ENCODE data around the gene ATL1. TPM values are rescaled to one million over a fixed set of nuclear protein-coding genes. Genes with fewer than 3 reads are reported as not detected.
"Not testable (repeated sequence)": the region's sequence is repeated elsewhere in the genome, so short reads cannot be mapped to it uniquely, and the experiment has no call there.

The ATL1 gene
- total RNA-seq, 2 experiments from 2014 or later: 1.4 to 1.5 TPM

DNA sequence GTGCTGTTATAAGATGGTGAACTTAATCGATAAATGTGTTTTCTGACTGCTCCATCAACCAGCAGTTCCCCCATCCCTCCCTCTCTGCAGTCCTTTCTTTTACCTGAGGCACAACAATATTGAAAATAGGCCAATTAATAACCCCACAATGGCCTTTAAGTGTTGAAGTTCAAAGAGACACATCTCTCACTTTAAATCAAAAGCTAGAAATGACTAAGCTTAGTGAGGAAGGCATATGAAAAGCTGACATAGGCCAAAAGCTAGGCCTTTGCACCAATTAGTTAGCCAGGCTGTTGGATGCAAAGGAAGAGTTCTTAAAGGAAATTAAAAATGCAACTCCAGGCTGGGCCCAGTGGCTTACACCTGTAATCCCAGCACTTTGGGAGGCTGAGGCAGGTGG, 64.5 kb downstream of the ATL1 start:
- H3K4me3 Mint-ChIP-seq: no peak overlapping the region
- no peak for ATAC-seq
- H3K27me3 Mint-ChIP-seq (ENCODE audit: low read depth): no peaks in the 10 kb centered on the region

DNA sequence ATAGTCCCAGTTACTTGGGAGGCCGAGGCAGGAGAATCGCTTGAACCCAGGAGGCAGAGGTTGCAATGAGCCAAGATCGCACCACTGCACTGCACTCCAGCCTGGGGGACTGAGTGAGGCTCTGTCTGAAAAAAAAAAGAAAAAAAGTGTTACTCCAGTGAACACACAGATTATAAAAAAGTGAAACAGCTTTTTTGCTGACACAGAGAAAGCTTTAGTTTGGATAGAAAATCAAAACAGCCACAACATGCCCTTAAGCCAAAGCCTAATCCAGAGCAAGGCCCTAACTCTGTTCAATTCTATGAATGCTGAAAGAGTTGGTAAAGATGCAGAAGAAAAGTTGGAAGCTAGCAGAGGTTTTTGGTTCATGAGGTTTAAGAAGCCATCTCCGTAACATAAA, 65.0 kb downstream of the ATL1 start:
- POLR2A ChIA-PET; H3K4me1 Mint-ChIP-seq (ENCODE audit: low read depth): not testable (repeated sequence)
- CTCF ChIA-PET: interaction anchor here (0.9 to 1.9 kb wide), 2 partner anchors 89 to 152 kb away, joined by 3 to 6 read pairs; no protein-coding TSS in a partner anchor

More for the DNA sequence above, 64.5 kb downstream of the ATL1 start:
- Mint-ChIP-seq H3K4me1 (ENCODE audit: low read depth) (no peaks in the 10 kb centered on the region), H3K36me3 (ENCODE audit: low read depth) (no peaks in the 10 kb centered on the region), H3K27ac (no peak overlapping the region), H3K9me3 (ENCODE audit: insufficient read depth) (no peaks in the 10 kb centered on the region)
- ChIA-PET POLR2A (no interaction called here), CTCF (interaction anchor here (0.9 to 1.9 kb wide), 2 partner anchors 89 to 153 kb away, joined by 3 to 6 read pairs; no protein-coding TSS in a partner anchor)
- DNase-seq: no peak

DNA sequence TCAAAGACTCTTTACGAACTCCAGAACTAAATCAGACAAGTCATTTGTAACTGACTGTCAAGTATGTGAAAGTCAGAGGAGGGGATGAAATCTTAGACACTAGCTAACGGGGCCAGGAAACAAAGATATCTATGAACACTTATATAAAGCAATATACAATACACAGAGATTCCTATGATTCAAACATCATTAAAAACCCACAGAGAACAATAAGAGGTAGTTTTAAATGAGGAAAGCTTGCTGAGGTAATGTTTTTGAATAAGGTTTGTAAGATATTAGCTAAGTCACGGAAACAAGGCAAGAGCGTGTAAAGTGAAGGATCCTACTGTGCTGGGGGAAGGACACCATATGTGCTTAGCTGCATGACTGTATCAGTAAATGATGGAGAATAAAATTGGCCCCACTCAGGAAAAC, 71.5 kb downstream of the ATL1 start:
- DNase-seq (no peak), ATAC-seq (no peak)
- CTCF ChIA-PET: interaction anchor here (0.9 to 1.8 kb wide), 3 partner anchors 12 to 142 kb away, joined by 3 to 4 read pairs (median 3); no protein-coding TSS in a partner anchor
- no peaks in the 10 kb centered on the region for H3K27me3 Mint-ChIP-seq (ENCODE audit: low read depth)
- POLR2A ChIA-PET: no interaction called here
- H3K4me1 Mint-ChIP-seq (ENCODE audit: low read depth): no peaks in the 10 kb centered on the region
- H3K9me3 Mint-ChIP-seq (ENCODE audit: insufficient read depth): no peaks in the 10 kb centered on the region
- no peaks in the 10 kb centered on the region for H3K36me3 Mint-ChIP-seq (ENCODE audit: low read depth)
- no peak overlapping the region for H3K27ac Mint-ChIP-seq
- H3K4me3 Mint-ChIP-seq: no peak overlapping the region

More for the DNA sequence above, 65.0 kb downstream of the ATL1 start:
- not testable (repeated sequence) for DNase-seq; H3K27ac Mint-ChIP-seq; H3K36me3 Mint-ChIP-seq (ENCODE audit: low read depth); H3K4me3 Mint-ChIP-seq; H3K27me3 Mint-ChIP-seq (ENCODE audit: low read depth); H3K9me3 Mint-ChIP-seq (ENCODE audit: insufficient read depth); ATAC-seq

DNA sequence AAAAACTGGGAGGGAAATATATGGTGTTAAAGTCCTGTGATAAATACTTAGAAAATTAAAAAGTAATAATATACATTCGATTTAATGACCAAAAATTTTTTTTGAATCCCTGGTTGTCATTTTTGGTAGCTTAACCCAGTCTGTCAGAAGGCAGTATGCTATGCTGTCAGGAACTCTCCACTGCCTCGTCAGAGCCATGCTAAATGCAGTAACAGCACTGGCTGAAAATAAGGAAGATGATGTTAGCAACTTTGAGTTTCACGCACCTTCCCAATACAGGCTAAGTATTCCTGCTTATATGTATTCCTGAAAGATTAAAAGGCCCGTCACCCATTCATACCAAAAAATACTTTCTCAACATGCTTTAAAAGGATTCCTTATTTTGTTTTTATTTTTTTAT, 74.0 kb downstream of the ATL1 start:
- Mint-ChIP-seq H3K36me3 (ENCODE audit: low read depth) (no peaks in the 10 kb centered on the region), H3K9me3 (ENCODE audit: insufficient read depth) (no peaks in the 10 kb centered on the region), H3K4me1 (ENCODE audit: low read depth) (no peaks in the 10 kb centered on the region), H3K27ac (no peak overlapping the region), H3K4me3 (no peak overlapping the region), H3K27me3 (ENCODE audit: low read depth) (no peaks in the 10 kb centered on the region)
- ChIA-PET CTCF (interaction anchor here (1.4 kb wide), 1 partner anchor 14 kb away, joined by 4 read pairs; no protein-coding TSS in a partner anchor), POLR2A (no interaction called here)
- no peak for DNase-seq
- no peak for ATAC-seq

DNA sequence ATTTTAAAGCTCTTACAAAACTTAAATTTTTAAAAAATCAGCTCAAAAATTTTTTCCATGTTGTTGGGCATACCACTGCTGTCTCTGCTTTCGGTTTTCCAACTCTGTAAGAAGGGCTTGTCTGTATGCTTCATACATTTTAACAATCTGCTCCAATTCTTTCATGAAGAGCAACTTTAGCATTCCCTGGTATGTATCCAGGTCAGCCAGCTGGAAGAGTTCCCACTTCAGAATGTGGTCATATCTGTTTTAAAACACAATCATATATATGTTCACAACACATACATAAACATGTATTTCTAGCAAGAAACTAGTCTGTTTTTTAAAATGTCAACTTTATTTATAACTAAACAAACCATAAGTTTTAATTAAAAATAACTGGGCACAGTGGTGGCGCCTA, 75.2 kb downstream of the ATL1 start:
- H3K9me3 Mint-ChIP-seq (ENCODE audit: insufficient read depth): no peaks in the 10 kb centered on the region
- H3K4me3 Mint-ChIP-seq: no peak overlapping the region
- H3K4me1 Mint-ChIP-seq (ENCODE audit: low read depth): no peaks in the 10 kb centered on the region
- H3K27me3 Mint-ChIP-seq (ENCODE audit: low read depth): no peaks in the 10 kb centered on the region
- H3K36me3 Mint-ChIP-seq (ENCODE audit: low read depth): no peaks in the 10 kb centered on the region
- DNase-seq (no peak), ATAC-seq (no peak)
- no peak overlapping the region for H3K27ac Mint-ChIP-seq
- ChIA-PET CTCF (no interaction called here), POLR2A (no interaction called here)

DNA sequence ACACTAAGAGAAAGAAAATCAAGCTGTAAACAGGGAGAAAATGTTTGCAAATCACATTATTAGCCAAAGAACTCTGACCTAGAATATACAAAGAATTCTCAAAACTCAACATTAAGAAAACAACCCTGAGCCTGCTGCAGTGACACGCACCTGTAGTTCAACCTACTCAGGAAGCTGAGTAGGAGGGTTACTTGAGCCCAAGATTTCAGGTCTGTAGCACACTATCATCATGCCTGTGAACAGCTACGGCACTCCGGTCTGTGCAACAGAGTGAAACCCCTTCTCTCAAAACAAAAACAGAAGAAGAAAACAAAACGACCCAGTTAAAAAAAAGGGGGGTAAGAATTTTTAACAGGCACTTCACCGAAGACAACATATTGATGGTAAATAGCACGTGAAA, 87.3 kb downstream of the ATL1 start:
- ChIA-PET POLR2A (no interaction called here), CTCF (no interaction called here)
- H3K4me1 Mint-ChIP-seq (ENCODE audit: low read depth): no peaks in the 10 kb centered on the region
- no peak overlapping the region for H3K27ac Mint-ChIP-seq
- H3K9me3 Mint-ChIP-seq (ENCODE audit: insufficient read depth): no peaks in the 10 kb centered on the region
- H3K27me3 Mint-ChIP-seq (ENCODE audit: low read depth): no peaks in the 10 kb centered on the region
- DNase-seq (no peak), ATAC-seq (no peak)
- no peak overlapping the region for H3K4me3 Mint-ChIP-seq
- H3K36me3 Mint-ChIP-seq (ENCODE audit: low read depth): no peaks in the 10 kb centered on the region

DNA sequence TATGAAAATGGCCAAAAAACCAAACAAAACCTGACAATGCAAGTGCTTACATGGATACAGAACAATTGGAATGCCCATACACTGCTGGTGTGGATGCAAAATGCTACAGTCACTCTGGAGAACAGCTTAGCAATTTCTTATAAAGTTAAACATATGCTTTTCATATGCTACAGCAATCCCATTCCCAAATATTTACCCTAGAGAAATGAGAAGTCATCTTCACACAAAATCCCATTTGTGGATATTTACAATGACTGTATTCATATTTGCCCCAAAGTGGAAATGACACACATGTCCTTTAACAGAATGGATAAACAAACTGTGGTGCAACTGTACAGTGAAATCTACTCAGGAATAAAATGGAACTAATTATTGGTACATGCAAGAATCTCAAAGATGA, 87.8 kb downstream of the ATL1 start:
- Mint-ChIP-seq H3K27ac (no peak overlapping the region), H3K4me1 (ENCODE audit: low read depth) (no peaks in the 10 kb centered on the region), H3K9me3 (ENCODE audit: insufficient read depth) (no peaks in the 10 kb centered on the region), H3K4me3 (no peak overlapping the region), H3K27me3 (ENCODE audit: low read depth) (no peaks in the 10 kb centered on the region), H3K36me3 (ENCODE audit: low read depth) (no peaks in the 10 kb centered on the region)
- ATAC-seq (no peak), DNase-seq (no peak)
- ChIA-PET CTCF (no interaction called here), POLR2A (no interaction called here)

DNA sequence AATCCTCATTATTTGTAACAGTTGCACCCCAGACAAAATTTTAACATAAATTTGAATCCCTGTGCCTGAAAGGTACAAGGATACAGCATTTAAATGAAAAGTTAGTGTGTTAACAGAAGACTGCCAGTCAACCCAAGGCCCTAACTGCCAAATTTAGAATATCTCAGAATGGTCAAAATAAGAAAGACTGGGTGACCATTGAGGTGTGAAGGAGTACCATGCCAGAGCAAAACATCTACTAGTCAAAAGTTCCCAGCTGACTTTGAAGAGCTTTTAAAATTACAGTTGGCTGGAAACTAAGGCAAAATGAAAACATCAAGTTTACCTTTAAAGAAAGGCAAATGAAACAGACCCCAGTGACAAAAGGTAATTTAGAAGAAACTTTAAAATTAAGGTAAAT, 89.7 kb downstream of the ATL1 start:
- H3K27ac Mint-ChIP-seq: no peak overlapping the region
- no peaks in the 10 kb centered on the region for H3K9me3 Mint-ChIP-seq (ENCODE audit: insufficient read depth)
- no peaks in the 10 kb centered on the region for H3K36me3 Mint-ChIP-seq (ENCODE audit: low read depth)
- no peaks in the 10 kb centered on the region for H3K4me1 Mint-ChIP-seq (ENCODE audit: low read depth)
- ChIA-PET POLR2A (no interaction called here), CTCF (no interaction called here)
- no peaks in the 10 kb centered on the region for H3K27me3 Mint-ChIP-seq (ENCODE audit: low read depth)
- no peak overlapping the region for H3K4me3 Mint-ChIP-seq
- DNase-seq: no peak
- ATAC-seq: no peak

DNA sequence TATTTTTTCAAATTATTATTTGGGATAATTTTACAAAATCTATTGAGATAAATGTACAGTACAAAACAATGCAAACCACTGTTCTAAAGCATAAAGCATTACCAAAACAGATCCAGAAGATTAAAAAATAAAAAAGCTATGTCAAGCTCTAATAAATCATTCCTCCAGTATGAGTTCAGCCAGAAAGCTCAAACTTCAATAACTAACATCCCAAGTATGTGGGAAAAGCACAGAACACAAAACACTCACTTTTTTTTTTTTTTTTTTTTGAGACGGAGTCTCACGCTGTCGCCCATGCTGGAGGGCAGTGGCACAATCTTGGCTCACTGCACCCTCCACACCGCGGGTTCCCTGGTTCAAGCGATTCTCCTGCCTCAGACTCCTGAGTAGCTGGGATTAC, 96.8 kb downstream of the ATL1 start:
- no peak for DNase-seq
- no peak overlapping the region for H3K4me3 Mint-ChIP-seq
- H3K4me1 Mint-ChIP-seq (ENCODE audit: low read depth): no peaks in the 10 kb centered on the region
- no peak for ATAC-seq
- ChIA-PET CTCF (interaction anchor here (0.6 to 1.9 kb wide), 3 partner anchors 58 to 204 kb away, joined by 3 to 7 read pairs (median 3); no protein-coding TSS in a partner anchor), POLR2A (no interaction called here)
- no peaks in the 10 kb centered on the region for H3K9me3 Mint-ChIP-seq (ENCODE audit: insufficient read depth)
- no peak overlapping the region for H3K27ac Mint-ChIP-seq
- H3K36me3 Mint-ChIP-seq (ENCODE audit: low read depth): no peaks in the 10 kb centered on the region
- no peaks in the 10 kb centered on the region for H3K27me3 Mint-ChIP-seq (ENCODE audit: low read depth)

DNA sequence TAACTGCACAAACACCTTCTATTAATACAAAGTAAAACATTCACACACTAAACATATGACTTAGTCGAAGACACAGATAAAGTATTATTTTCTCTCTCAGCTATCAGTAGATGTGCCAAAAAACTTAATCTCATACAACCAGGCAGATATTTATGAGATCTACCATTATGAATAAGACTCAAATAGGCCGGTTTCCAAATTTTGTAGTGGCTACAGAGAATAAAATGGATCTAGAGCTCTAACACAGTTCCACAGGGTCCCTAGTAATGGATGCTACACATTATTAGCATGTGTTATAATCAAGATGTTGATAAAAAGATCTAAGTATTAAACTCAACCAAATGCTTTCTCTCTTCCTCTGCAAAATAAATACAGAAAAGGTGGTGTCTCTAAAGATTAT, 97.8 kb downstream of the ATL1 start:
- no peak for DNase-seq
- no peaks in the 10 kb centered on the region for H3K36me3 Mint-ChIP-seq (ENCODE audit: low read depth)
- ATAC-seq: no peak
- H3K27me3 Mint-ChIP-seq (ENCODE audit: low read depth): no peaks in the 10 kb centered on the region
- no peaks in the 10 kb centered on the region for H3K4me1 Mint-ChIP-seq (ENCODE audit: low read depth)
- POLR2A ChIA-PET: no interaction called here
- H3K9me3 Mint-ChIP-seq (ENCODE audit: insufficient read depth): no peaks in the 10 kb centered on the region
- CTCF ChIA-PET: interaction anchor here (1.4 to 1.9 kb wide), 2 partner anchors 57 to 203 kb away, joined by 3 to 7 read pairs; no protein-coding TSS in a partner anchor
- no peak overlapping the region for H3K4me3 Mint-ChIP-seq
- H3K27ac Mint-ChIP-seq: no peak overlapping the region

DNA sequence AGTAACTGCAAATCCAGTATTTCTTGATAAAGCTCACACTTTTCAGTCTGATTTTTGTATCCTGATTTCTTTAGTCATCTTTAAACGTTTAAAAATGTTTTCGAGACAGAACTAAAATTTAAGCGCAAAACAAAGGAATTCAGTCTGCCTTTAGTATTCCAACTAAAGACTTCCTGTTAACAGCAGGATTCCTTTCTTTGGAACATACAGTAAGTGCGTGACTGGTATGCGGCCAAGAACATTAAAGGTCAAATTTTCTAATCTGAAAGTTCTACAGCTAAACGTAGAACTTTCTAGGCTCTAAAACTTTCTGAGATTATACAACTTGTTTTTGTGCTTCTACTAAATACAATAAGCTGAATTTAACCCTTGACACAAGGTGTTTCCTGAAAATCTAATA, 98.3 kb downstream of the ATL1 start:
- ATAC-seq (no peak), DNase-seq (no peak)
- ChIA-PET CTCF (interaction anchor here (1.4 to 1.5 kb wide), 2 partner anchors 14 to 56 kb away, joined by 3 to 4 read pairs; no protein-coding TSS in a partner anchor), POLR2A (no interaction called here)
- Mint-ChIP-seq H3K9me3 (ENCODE audit: insufficient read depth) (no peaks in the 10 kb centered on the region), H3K27me3 (ENCODE audit: low read depth) (no peaks in the 10 kb centered on the region), H3K4me3 (no peak overlapping the region), H3K4me1 (ENCODE audit: low read depth) (no peaks in the 10 kb centered on the region), H3K27ac (no peak overlapping the region), H3K36me3 (ENCODE audit: low read depth) (no peaks in the 10 kb centered on the region)

DNA sequence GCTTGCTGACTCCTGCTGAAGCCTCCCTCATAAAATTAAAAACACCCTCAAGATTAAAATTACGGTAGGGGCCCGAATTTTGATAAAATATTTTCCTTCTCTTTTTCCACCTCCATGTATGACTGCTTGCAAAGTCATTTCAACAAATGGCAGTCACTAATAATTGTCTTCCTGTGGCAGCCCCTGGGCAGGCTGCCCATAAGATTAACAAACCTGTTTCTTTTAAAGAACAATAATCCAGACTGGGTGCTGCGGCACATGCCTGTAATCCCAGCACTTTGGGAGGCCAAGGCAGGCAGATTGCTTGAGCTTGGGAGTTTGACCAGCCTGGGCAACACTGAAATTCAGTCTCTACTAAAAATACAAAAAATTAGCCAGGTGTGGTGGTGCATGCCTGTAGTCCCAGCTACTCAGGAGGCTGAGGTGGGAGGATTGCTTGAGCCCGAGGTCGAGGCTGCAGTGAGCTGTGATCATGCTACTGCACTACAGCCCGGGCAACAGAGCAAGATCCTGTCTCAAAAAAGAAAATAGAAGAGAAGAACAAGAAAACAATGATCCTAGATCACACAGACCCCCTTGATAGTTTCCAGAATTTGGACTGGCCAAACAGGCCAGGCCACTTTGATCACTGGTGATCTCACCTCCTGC, 99.5 kb downstream of the ATL1 start:
- POLR2A ChIA-PET: no interaction called here
- no peak overlapping the region for H3K4me3 Mint-ChIP-seq
- DNase-seq (no peak), ATAC-seq (no peak)
- H3K9me3 Mint-ChIP-seq (ENCODE audit: insufficient read depth): no peaks in the 10 kb centered on the region
- H3K36me3 Mint-ChIP-seq (ENCODE audit: low read depth): no peaks in the 10 kb centered on the region
- H3K4me1 Mint-ChIP-seq (ENCODE audit: low read depth): no peaks in the 10 kb centered on the region
- H3K27ac Mint-ChIP-seq: no peak overlapping the region
- CTCF ChIA-PET: interaction anchor here (1.5 kb wide), 1 partner anchor 16 kb away, joined by 4 read pairs; no protein-coding TSS in a partner anchor
- H3K27me3 Mint-ChIP-seq (ENCODE audit: low read depth): no peaks in the 10 kb centered on the region

DNA sequence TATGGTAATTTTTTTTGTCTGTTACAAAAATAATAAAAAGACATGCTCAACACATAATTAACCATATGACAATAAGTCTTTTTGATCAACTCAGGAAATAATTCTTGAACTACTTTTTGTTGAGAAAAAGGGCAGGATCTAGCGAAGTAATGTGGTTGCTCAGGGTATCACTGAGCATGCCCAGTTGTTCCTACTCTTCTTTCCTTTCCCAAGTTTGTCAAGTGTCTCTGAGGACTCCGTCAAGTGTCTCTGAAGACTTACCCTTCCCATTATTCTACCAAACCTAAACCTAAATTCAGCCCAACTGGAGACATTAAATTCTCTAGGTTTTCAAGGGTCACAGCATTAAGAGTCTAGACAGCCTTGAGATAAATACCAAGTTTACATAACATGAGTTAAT, 104.6 kb downstream of the ATL1 start:
- CTCF ChIA-PET; H3K27ac Mint-ChIP-seq; DNase-seq; H3K4me3 Mint-ChIP-seq; H3K9me3 Mint-ChIP-seq (ENCODE audit: insufficient read depth); H3K27me3 Mint-ChIP-seq (ENCODE audit: low read depth); POLR2A ChIA-PET; H3K36me3 Mint-ChIP-seq (ENCODE audit: low read depth); ATAC-seq: not testable (repeated sequence)
- H3K4me1 Mint-ChIP-seq (ENCODE audit: low read depth): peaks cover 12% of the 10 kb centered on the region

All from activated CD8-positive, alpha-beta T cell treated with anti-CD3 and anti-CD28 coated beads, Interleukin-2, amount 10 ng/mL, durations not matched to agents 7 days and 5 days (primary cell).